GM15510 (cell line): ENCODE measurements around the gene RNF223.
A peak's percentile ranks its signal among the peaks of the same experiment; 100 is the strongest.

Source experiments
- POLR2A ChIP-seq: IDR thresholded peaks from 3 replicates; pipeline ENCODE4 v1.6.1; 2011; ENCODE audit warnings: borderline replicate concordance; ENCODE audit not compliant: insufficient read length; ENCODE audit errors: extremely low read depth

RNF223 gene

GRCh38 chr1:1072849-1073742, 1.0 kb downstream of the RNF223 start:
- TF ChIP-seq POLR2A, result no peak

- no peak for TF ChIP-seq POLR2A
Observed at GRCh38 chr1:1072299-1072848, 1.7 kb downstream of the RNF223 start.

GRCh38 chr1:1071486-1072298, 2.4 kb downstream of the RNF223 start:
- no peak for TF ChIP-seq POLR2A

- TF ChIP-seq POLR2A, result no peak
Observed at GRCh38 chr1:1069711-1070676, 4.1 kb downstream of the RNF223 start.

GRCh38 chr1:1069056-1069710, 4.9 kb downstream of the RNF223 start:
- TF ChIP-seq POLR2A, result peak; percentile 58

GRCh38 chr1:1068517-1069055, 5.5 kb downstream of the RNF223 start:
- no peak for TF ChIP-seq POLR2A

- TF ChIP-seq POLR2A, result no peak
Observed at GRCh38 chr1:1067860-1068516, 6.1 kb downstream of the RNF223 start.

- TF ChIP-seq POLR2A, result no peak
Observed at GRCh38 chr1:1067284-1067859, 6.7 kb downstream of the RNF223 start.

- no peak for TF ChIP-seq POLR2A
Observed at GRCh38 chr1:1066403-1067283, 7.5 kb downstream of the RNF223 start.

GRCh38 chr1:1065265-1065939, 8.7 kb downstream of the RNF223 start:
- no peak for TF ChIP-seq POLR2A

GRCh38 chr1:1063945-1064831, 9.9 kb downstream of the RNF223 start:
- peak; percentile 58 for TF ChIP-seq POLR2A
